ENCODE results near the gene PRRG4.
A peak's percentile ranks its signal among the peaks of the same experiment; 100 is the strongest.
"Not testable (repeated sequence)": the region's sequence is repeated elsewhere in the genome, so short reads cannot be mapped to it uniquely, and the experiment has no call there.

PRRG4 gene

GRCh38 chr11:32885556-32885955 lies 55.8 kb downstream of the PRRG4 start:
- DNase-seq (ENCODE audit: low read depth, low spot score), result no peak

GRCh38 chr11:32886180-32886579 lies 56.5 kb downstream of the PRRG4 start:
- no peak for DNase-seq (ENCODE audit: low read depth, low spot score)

- not testable (repeated sequence) for DNase-seq (ENCODE audit: low read depth, low spot score)
Observed at GRCh38 chr11:32887707-32888383, 58.1 kb downstream of the PRRG4 start.

- not testable (repeated sequence) for DNase-seq (ENCODE audit: low read depth, low spot score)
Observed at GRCh38 chr11:32888384-32888710, 58.6 kb downstream of the PRRG4 start.

GRCh38 chr11:32888805-32889204 lies 59.1 kb downstream of the PRRG4 start:
- DNase-seq (ENCODE audit: low read depth, low spot score), result no peak

- DNase-seq (ENCODE audit: low read depth, low spot score), result peak; percentile 68
Observed at GRCh38 chr11:32890843-32891656, 61.3 kb downstream of the PRRG4 start.

- no peak for DNase-seq (ENCODE audit: low read depth, low spot score)
Observed at GRCh38 chr11:32891657-32892354, 62.1 kb downstream of the PRRG4 start.

- no peak for DNase-seq (ENCODE audit: low read depth, low spot score)
Observed at GRCh38 chr11:32892355-32893092, 62.8 kb downstream of the PRRG4 start, which contains the start of gene QSER1. QSER1 (plus strand) TSS chr11:32892811; CDS start chr11:32893126, 315 bp downstream.

GRCh38 chr11:32893093-32893342 lies 63.3 kb downstream of the PRRG4 start:
- no peak for DNase-seq (ENCODE audit: low read depth, low spot score)

- no peak for DNase-seq (ENCODE audit: low read depth, low spot score)
Observed at GRCh38 chr11:32893343-32894148, 63.8 kb downstream of the PRRG4 start.

- DNase-seq (ENCODE audit: low read depth, low spot score), result no peak
Observed at GRCh38 chr11:32894149-32894827, 64.6 kb downstream of the PRRG4 start.

GRCh38 chr11:32894921-32895320 lies 65.2 kb downstream of the PRRG4 start:
- DNase-seq (ENCODE audit: low read depth, low spot score), result no peak

- no peak for DNase-seq (ENCODE audit: low read depth, low spot score)
Observed at GRCh38 chr11:32895471-32895870, 65.7 kb downstream of the PRRG4 start.

GRCh38 chr11:32897103-32897502 lies 67.4 kb downstream of the PRRG4 start:
- no peak for DNase-seq (ENCODE audit: low read depth, low spot score)

- DNase-seq (ENCODE audit: low read depth, low spot score), result no peak
Observed at GRCh38 chr11:32899438-32899837, 69.7 kb downstream of the PRRG4 start.

GRCh38 chr11:32902089-32902665 lies 72.5 kb downstream of the PRRG4 start:
- no peak for DNase-seq (ENCODE audit: low read depth, low spot score)

GRCh38 chr11:32905028-32905667 lies 75.4 kb downstream of the PRRG4 start:
- no peak for DNase-seq (ENCODE audit: low read depth, low spot score)

Measured in iPS DF 19.7 (cell line).